WTC11 (cell line): ENCODE results near the gene SEPTIN3. TPM values are rescaled to one million over a fixed set of nuclear protein-coding genes. Genes with fewer than 3 reads are reported as not detected.
A peak's percentile ranks its signal among the peaks of the same experiment; 100 is the strongest.

Experiments used
- ATAC-seq: fragments of 200-7000 bp; cut with Tn5 transposase; 2 replicates; pipeline ENCODE4 v1.10.0; 2021; ENCODE audit warnings: mild to moderate bottlenecking, moderate library complexity
- CTCF ChIA-PET: fragments of 300-600 bp; sonication (Branson Sonifier 250); formaldehyde crosslinking; loops from one replicate; lab custom pipeline; 2021; ENCODE audit warnings: antibody characterized with exemption; lab: Charles Lee
- POLR2A ChIA-PET: fragments of 350-600 bp; sonication (Branson Sonifier 250); formaldehyde crosslinking; loops from one replicate; lab custom pipeline; 2021; ENCODE audit warnings: antibody characterized with exemption; lab: Charles Lee
- DNase-seq: peaks from one replicate; pipeline ENCODE4 v3.0.0; 2021; ENCODE audit warnings: low spot score
- H3K27ac Mint-ChIP-seq: 2 replicates; pipeline ENCODE4 v1.8.0; 2021; ENCODE audit warnings: mixed read lengths
- H3K27me3 Mint-ChIP-seq: 2 replicates; pipeline ENCODE4 v1.8.0; 2021; ENCODE audit warnings: low read depth, mild to moderate bottlenecking, moderate library complexity, mixed read lengths
- H3K36me3 Mint-ChIP-seq: 2 replicates; pipeline ENCODE4 v1.8.0; 2021; ENCODE audit warnings: mixed read lengths
- H3K4me1 Mint-ChIP-seq: 2 replicates; pipeline ENCODE4 v1.8.0; 2022; ENCODE audit warnings: mixed read lengths
- H3K4me3 Mint-ChIP-seq: 2 replicates; pipeline ENCODE4 v1.8.0; 2021; ENCODE audit warnings: mild to moderate bottlenecking, moderate library complexity, mixed read lengths
- H3K9me3 Mint-ChIP-seq: 2 replicates; pipeline ENCODE4 v1.8.0; 2021; ENCODE audit warnings: mixed read lengths
- CDX4 ChIP-seq: fragments of 250-450 bp; sonication (Bioruptor Pico); IDR thresholded peaks from 2 replicates; pipeline ENCODE4 v1.9.0; 2021; ENCODE audit warnings: moderate library complexity, mild to moderate bottlenecking, inconsistent platforms, borderline replicate concordance
- ETV6 ChIP-seq: sonication (generic); formaldehyde crosslinking; IDR thresholded peaks from 2 replicates; pipeline ENCODE4 v1.8.1; 2022; ENCODE audit warnings: mild to moderate bottlenecking, missing genetic modification reagents
- FOXK1 ChIP-seq: sonication (generic); formaldehyde crosslinking; IDR thresholded peaks from 2 replicates; pipeline ENCODE4 v1.8.0; 2022; ENCODE audit warnings: mild to moderate bottlenecking, moderate library complexity, missing genetic modification reagents
- GTF2I ChIP-seq: fragments of 250-450 bp; sonication (Bioruptor Pico); conservative IDR thresholded peaks from 2 replicates; pipeline ENCODE4 v1.4.0; 2021; ENCODE audit warnings: mild to moderate bottlenecking
- IRF2 ChIP-seq: sonication (generic); formaldehyde crosslinking; IDR thresholded peaks from 2 replicates; pipeline ENCODE4 v1.8.0; 2022; ENCODE audit warnings: low read depth, missing genetic modification reagents, borderline replicate concordance
- MLX ChIP-seq: sonication (generic); formaldehyde crosslinking; IDR thresholded peaks from 2 replicates; pipeline ENCODE4 v1.8.1; 2023; ENCODE audit warnings: mild to moderate bottlenecking, missing genetic modification reagents, moderate library complexity
- SMAD4 ChIP-seq: sonication (generic); formaldehyde crosslinking; IDR thresholded peaks from 2 replicates; pipeline ENCODE4 v1.8.0; 2022; ENCODE audit warnings: mild to moderate bottlenecking, missing genetic modification reagents
- TP53 ChIP-seq: sonication (generic); formaldehyde crosslinking; IDR thresholded peaks from 2 replicates; pipeline ENCODE4 v1.8.1; 2023; ENCODE audit warnings: mild to moderate bottlenecking, missing genetic modification reagents
- ZBTB21 ChIP-seq: sonication (generic); formaldehyde crosslinking; IDR thresholded peaks from 2 replicates; pipeline ENCODE4 v1.8.1; 2023; ENCODE audit warnings: mild to moderate bottlenecking, missing genetic modification reagents, borderline replicate concordance
- ZNF532 ChIP-seq: fragments of 250-450 bp; sonication (Bioruptor Pico); IDR thresholded peaks from 2 replicates; pipeline ENCODE4 v1.9.0; 2021; ENCODE audit warnings: mild to moderate bottlenecking, borderline replicate concordance
- total RNA-seq: library from RNA; stranded (reverse); gene quantifications from 3 replicates; pipeline ENCODE4 v1.2.3, GENCODE V29; 2021
- TF ChIP-seq, protein P1 (sequence below): sonication (generic); formaldehyde crosslinking; IDR thresholded peaks from 2 replicates; pipeline ENCODE4 v1.8.0; 2022; ENCODE audit warnings: mild to moderate bottlenecking, missing genetic modification reagents
- TF ChIP-seq, protein P2 (sequence below): sonication (generic); formaldehyde crosslinking; IDR thresholded peaks from 2 replicates; pipeline ENCODE4 v1.8.1; 2022; ENCODE audit warnings: low read depth, mild to moderate bottlenecking, moderate library complexity, missing genetic modification reagents, borderline replicate concordance

Gene SEPTIN3
- total RNA-seq, 1 experiment from 2014 or later, result 19.5 TPM

GRCh38 chr22:41964112-41964491, 5.1 kb upstream of the SEPTIN3 start (continued):
- TF ChIP-seq, protein P1, sequence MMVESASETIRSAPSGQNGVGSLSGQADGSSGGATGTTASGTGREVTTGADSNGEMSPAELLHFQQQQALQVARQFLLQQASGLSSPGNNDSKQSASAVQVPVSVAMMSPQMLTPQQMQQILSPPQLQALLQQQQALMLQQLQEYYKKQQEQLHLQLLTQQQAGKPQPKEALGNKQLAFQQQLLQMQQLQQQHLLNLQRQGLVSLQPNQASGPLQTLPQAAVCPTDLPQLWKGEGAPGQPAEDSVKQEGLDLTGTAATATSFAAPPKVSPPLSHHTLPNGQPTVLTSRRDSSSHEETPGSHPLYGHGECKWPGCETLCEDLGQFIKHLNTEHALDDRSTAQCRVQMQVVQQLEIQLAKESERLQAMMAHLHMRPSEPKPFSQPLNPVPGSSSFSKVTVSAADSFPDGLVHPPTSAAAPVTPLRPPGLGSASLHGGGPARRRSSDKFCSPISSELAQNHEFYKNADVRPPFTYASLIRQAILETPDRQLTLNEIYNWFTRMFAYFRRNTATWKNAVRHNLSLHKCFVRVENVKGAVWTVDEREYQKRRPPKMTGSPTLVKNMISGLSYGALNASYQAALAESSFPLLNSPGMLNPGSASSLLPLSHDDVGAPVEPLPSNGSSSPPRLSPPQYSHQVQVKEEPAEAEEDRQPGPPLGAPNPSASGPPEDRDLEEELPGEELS (CRISPR knock-in tag), result no peak
- TF ChIP-seq CDX4 (CRISPR knock-in tag) (no peak), TP53 (no peak), ZNF532 (no peak), ZBTB21 (no peak)

DNA sequence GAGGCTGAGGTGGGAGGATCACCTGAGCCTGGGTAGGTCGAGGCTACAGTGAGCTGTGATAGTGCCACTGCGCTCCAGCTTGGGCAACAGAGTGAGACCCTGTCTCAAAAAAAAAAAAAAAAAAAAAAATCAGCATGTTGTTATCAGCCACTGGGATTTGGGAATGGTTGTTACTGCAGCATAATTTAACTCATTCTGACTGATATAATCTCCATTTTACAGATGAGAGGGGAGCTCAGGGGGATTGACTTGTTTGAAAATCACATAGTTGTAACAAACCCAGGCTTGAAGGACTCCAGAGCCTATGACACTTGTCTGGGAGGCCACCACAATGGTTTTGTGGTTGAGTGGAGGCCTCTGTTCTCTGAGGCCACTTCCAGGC, 3.0 kb upstream of the SEPTIN3 start:
- ATAC-seq (no peak), DNase-seq (no peak)
- CTCF ChIA-PET, result interaction anchor here (0.7 to 10.1 kb wide), 9 partner anchors 8 to 269 kb away, joined by 4 to 78 read pairs (median 9); partner anchors contain the start of genes CENPM, NAGA and NDUFA6
- Mint-ChIP-seq H3K4me3 (no peak overlapping the region), H3K27me3 (peaks cover 30% of the 10 kb centered on the region), H3K27ac (no peak overlapping the region), H3K4me1 (peaks cover 18% of the 10 kb centered on the region), H3K9me3 (peaks cover 6% of the 10 kb centered on the region), H3K36me3 (peaks cover 3% of the 10 kb centered on the region)
- TF ChIP-seq IRF2 (no peak), GTF2I (CRISPR knock-in tag) (0 out of 2 replicates have a peak, but pooled peaks have one; percentile 12)
- POLR2A ChIA-PET, result interaction anchor here (0.7 kb wide), 2 partner anchors 144 to 494 kb away, joined by 3 to 6 read pairs; no protein-coding TSS in a partner anchor

GRCh38 chr22:41966607-41967240, 2.5 kb upstream of the SEPTIN3 start:
- DNase-seq, result peak; percentile 40
- Mint-ChIP-seq H3K4me3 (no peak overlapping the region), H3K27ac (0 out of 2 replicates have a peak overlapping the region, but pooled peaks have one; percentile 9)
- TF ChIP-seq, protein P2, sequence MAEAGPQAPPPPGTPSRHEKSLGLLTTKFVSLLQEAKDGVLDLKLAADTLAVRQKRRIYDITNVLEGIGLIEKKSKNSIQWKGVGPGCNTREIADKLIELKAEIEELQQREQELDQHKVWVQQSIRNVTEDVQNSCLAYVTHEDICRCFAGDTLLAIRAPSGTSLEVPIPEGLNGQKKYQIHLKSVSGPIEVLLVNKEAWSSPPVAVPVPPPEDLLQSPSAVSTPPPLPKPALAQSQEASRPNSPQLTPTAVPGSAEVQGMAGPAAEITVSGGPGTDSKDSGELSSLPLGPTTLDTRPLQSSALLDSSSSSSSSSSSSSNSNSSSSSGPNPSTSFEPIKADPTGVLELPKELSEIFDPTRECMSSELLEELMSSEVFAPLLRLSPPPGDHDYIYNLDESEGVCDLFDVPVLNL (CRISPR knock-in tag), result no peak
- TF ChIP-seq MLX (CRISPR knock-in tag) (no peak), TP53 (no peak), SMAD4 (no peak), ZBTB21 (no peak), ETV6 (no peak), FOXK1 (no peak)
- TF ChIP-seq, all 79 proteins: peak for 0
- Mint-ChIP-seq H3K4me1 (peaks cover 18% of the 10 kb centered on the region), H3K36me3 (peaks cover 3% of the 10 kb centered on the region), H3K27me3 (peaks cover 29% of the 10 kb centered on the region), H3K9me3 (peaks cover 6% of the 10 kb centered on the region)
- ChIA-PET POLR2A (no interaction called here), CTCF (interaction anchor here (0.6 to 10.1 kb wide), 16 partner anchors 9 to 477 kb away, joined by 3 to 78 read pairs (median 5); partner anchors contain the start of genes CENPM, NAGA, NDUFA6 and SMDT1)
- ATAC-seq, result peak; percentile 80
